ENCODE measurements around the gene LRRC74B.
"Not testable (repeated sequence)": the region's sequence is repeated elsewhere in the genome, so short reads cannot be mapped to it uniquely, and the experiment has no call there.

Gene LRRC74B

GRCh38 chr22:21047035-21047661 lies 1.4 kb downstream of the LRRC74B start:
- no peaks in the 10 kb centered on the region for H3K79me2 ChIP-seq (ENCODE audit: insufficient read depth, low read length)
- TF ChIP-seq EZH2 (IDR thresholded peaks at IDR 0.05; ENCODE audit: borderline replicate concordance, low read length) (no peak), CTCF (IDR thresholded peaks at IDR 0.05; ENCODE audit: low read length) (no peak)
- H3K9me3 ChIP-seq (ENCODE audit: low read length) = no peaks in the 10 kb centered on the region
- no peak overlapping the region for H3K4me2 ChIP-seq (ENCODE audit: low read length)
- peaks cover 6% of the 10 kb centered on the region for H3K4me1 ChIP-seq (ENCODE audit: insufficient read depth, low read length, severe bottlenecking)
- H3K9ac ChIP-seq (ENCODE audit: low read length) = no peak overlapping the region
- H4K20me1 ChIP-seq (ENCODE audit: insufficient read depth, low read length) = no peaks in the 10 kb centered on the region
- H3K27ac ChIP-seq (ENCODE audit: low read depth, low read length, poor library complexity, severe bottlenecking) = no peak overlapping the region
- no peak overlapping the region for H2AFZ ChIP-seq (ENCODE audit: low read length)
- H3K36me3 ChIP-seq (ENCODE audit: insufficient read depth, low read length) = no peaks in the 10 kb centered on the region
- no peaks in the 10 kb centered on the region for H3K9me2 ChIP-seq (ENCODE audit: low read depth, low read length)
- 0 out of 2 replicates have a peak, but pooled peaks cover 3% of the 10 kb centered on the region for H3K27me3 ChIP-seq (ENCODE audit: insufficient read depth, low read length)
- no peaks in the 10 kb centered on the region for H3F3A ChIP-seq (ENCODE audit: insufficient read depth, low read length)
- H3K4me3 ChIP-seq (ENCODE audit: low read depth, low read length, poor library complexity, severe bottlenecking) = no peak overlapping the region

- Histone ChIP-seq H3K4me2 (ENCODE audit: low read length) (no peak overlapping the region), H3K27me3 (ENCODE audit: insufficient read depth, low read length) (0 out of 2 replicates have a peak, but pooled peaks cover 3% of the 10 kb centered on the region), H3K79me2 (ENCODE audit: insufficient read depth, low read length) (no peaks in the 10 kb centered on the region), H4K20me1 (ENCODE audit: insufficient read depth, low read length) (no peaks in the 10 kb centered on the region), H3K27ac (ENCODE audit: low read depth, low read length, poor library complexity, severe bottlenecking) (no peak overlapping the region), H3F3A (ENCODE audit: insufficient read depth, low read length) (no peaks in the 10 kb centered on the region), H3K4me3 (ENCODE audit: low read depth, low read length, poor library complexity, severe bottlenecking) (no peak overlapping the region), H3K36me3 (ENCODE audit: insufficient read depth, low read length) (no peaks in the 10 kb centered on the region), H3K4me1 (ENCODE audit: insufficient read depth, low read length, severe bottlenecking) (peaks cover 6% of the 10 kb centered on the region), H3K9me3 (ENCODE audit: low read length) (no peaks in the 10 kb centered on the region), H3K9ac (ENCODE audit: low read length) (no peak overlapping the region), H3K9me2 (ENCODE audit: low read depth, low read length) (no peaks in the 10 kb centered on the region), H2AFZ (ENCODE audit: low read length) (no peak overlapping the region)
- TF ChIP-seq EZH2 (IDR thresholded peaks at IDR 0.05; ENCODE audit: borderline replicate concordance, low read length) = no peak
- TF ChIP-seq CTCF (IDR thresholded peaks at IDR 0.05; ENCODE audit: low read length) = no peak
Measured at GRCh38 chr22:21047730-21048129, 2.0 kb downstream of the LRRC74B start.

- H3K4me3 ChIP-seq (ENCODE audit: low read depth, low read length, poor library complexity, severe bottlenecking); H2AFZ ChIP-seq (ENCODE audit: low read length); H3K4me1 ChIP-seq (ENCODE audit: insufficient read depth, low read length, severe bottlenecking); H3K9me3 ChIP-seq (ENCODE audit: low read length); H3K36me3 ChIP-seq (ENCODE audit: insufficient read depth, low read length); H3K79me2 ChIP-seq (ENCODE audit: insufficient read depth, low read length); H3K9ac ChIP-seq (ENCODE audit: low read length); H3K27me3 ChIP-seq (ENCODE audit: insufficient read depth, low read length); H3K27ac ChIP-seq (ENCODE audit: low read depth, low read length, poor library complexity, severe bottlenecking); H3K4me2 ChIP-seq (ENCODE audit: low read length); H3K9me2 ChIP-seq (ENCODE audit: low read depth, low read length); H3F3A ChIP-seq (ENCODE audit: insufficient read depth, low read length); H4K20me1 ChIP-seq (ENCODE audit: insufficient read depth, low read length): not testable (repeated sequence)
Measured at GRCh38 chr22:21048448-21048847, 2.7 kb downstream of the LRRC74B start.

GRCh38 chr22:21048965-21049364 lies 3.2 kb downstream of the LRRC74B start:
- not testable (repeated sequence) for H3K9me2 ChIP-seq (ENCODE audit: low read depth, low read length); H3K27me3 ChIP-seq (ENCODE audit: insufficient read depth, low read length); H3K9ac ChIP-seq (ENCODE audit: low read length); H3K4me3 ChIP-seq (ENCODE audit: low read depth, low read length, poor library complexity, severe bottlenecking); H3K4me2 ChIP-seq (ENCODE audit: low read length); H3K79me2 ChIP-seq (ENCODE audit: insufficient read depth, low read length); H4K20me1 ChIP-seq (ENCODE audit: insufficient read depth, low read length); H2AFZ ChIP-seq (ENCODE audit: low read length); H3F3A ChIP-seq (ENCODE audit: insufficient read depth, low read length); H3K27ac ChIP-seq (ENCODE audit: low read depth, low read length, poor library complexity, severe bottlenecking); H3K36me3 ChIP-seq (ENCODE audit: insufficient read depth, low read length); H3K4me1 ChIP-seq (ENCODE audit: insufficient read depth, low read length, severe bottlenecking); H3K9me3 ChIP-seq (ENCODE audit: low read length)
